HG03342 (cell line): Measurements from ENCODE around the gene RND2.
"Not testable (repeated sequence)": the region's sequence is repeated elsewhere in the genome, so short reads cannot be mapped to it uniquely, and the experiment has no call there.

Source experiments
- ATAC-seq: cut with Tn5 transposase; IDR thresholded peaks from one replicate; pipeline ENCODE4 v1.9.1; 2021; ENCODE audit warnings: mild to moderate bottlenecking, moderate library complexity; ENCODE audit not compliant: unreplicated experiment

RND2 gene

GRCh38 chr17:43025766-43026537 is 921 bp downstream of the RND2 start:
- ATAC-seq: no peak

GRCh38 chr17:43026595-43026994 is 1.6 kb downstream of the RND2 start:
- ATAC-seq: no peak

GRCh38 chr17:43027091-43028032 is 2.3 kb downstream of the RND2 start:
- ATAC-seq: no peak

- ATAC-seq: no peak
Observed at GRCh38 chr17:43028221-43028861, 3.3 kb downstream of the RND2 start.

GRCh38 chr17:43030137-43030767 is 5.2 kb downstream of the RND2 start:
- no peak for ATAC-seq

GRCh38 chr17:43031666-43032065 is 6.6 kb downstream of the RND2 start:
- ATAC-seq: no peak

- ATAC-seq: no peak
Observed at GRCh38 chr17:43033948-43034881, 9.2 kb downstream of the RND2 start.

GRCh38 chr17:43034894-43035293 is 9.9 kb downstream of the RND2 start:
- ATAC-seq: no peak

GRCh38 chr17:43039646-43040045 is 14.6 kb downstream of the RND2 start:
- ATAC-seq: no peak

GRCh38 chr17:43040655-43041054 is 15.6 kb downstream of the RND2 start:
- no peak for ATAC-seq

GRCh38 chr17:43042025-43042628 is 17.1 kb downstream of the RND2 start:
- ATAC-seq: no peak

- no peak for ATAC-seq
Observed at GRCh38 chr17:43043307-43043706, 18.3 kb downstream of the RND2 start.

GRCh38 chr17:43044024-43044423 is 19.0 kb downstream of the RND2 start:
- no peak for ATAC-seq

- ATAC-seq: no peak
Observed at GRCh38 chr17:43051969-43052368, 26.9 kb downstream of the RND2 start.

GRCh38 chr17:43053008-43053407 is 28.0 kb downstream of the RND2 start:
- ATAC-seq: not testable (repeated sequence)

- ATAC-seq: no peak
Observed at GRCh38 chr17:43056051-43056450, 31.0 kb downstream of the RND2 start.

GRCh38 chr17:43062984-43063638 is 38.1 kb downstream of the RND2 start:
- ATAC-seq: no peak

GRCh38 chr17:43068570-43069367 is 43.7 kb downstream of the RND2 start:
- ATAC-seq: no peak
